K562 (cell line): ENCODE measurements around the gene ASS1. TPM values are rescaled to one million over a fixed set of nuclear protein-coding genes. Genes with fewer than 3 reads are reported as not detected.

Experiments used
- ATAC-seq: fragments of 200-7000 bp; cut with Tn5 transposase; 3 replicates; pipeline ENCODE4 v1.9.1; 2020; ENCODE audit warnings: moderate library complexity
- BruUV-seq: library from RNA; stranded (reverse); fragments of 400-500 nt; replicated peaks from 2 replicates; lab custom pipeline; 2021; lab: Mats Ljungman, UMichigan
- CTCF ChIA-PET: fragments of 300-600 bp; formaldehyde crosslinking; extraction: SDS; loops from one replicate; lab custom pipeline; 2021; ENCODE audit warnings: low intra/inter-chr PET ratio; lab: Yijun Ruan, JAX
- POLR2A ChIA-PET: fragments of 300-600, 350-650 bp; sonication (Branson Sonifier 250); formaldehyde crosslinking; extraction: SDS; loops from one replicate; lab custom pipeline; 2021; ENCODE audit warnings: antibody characterized with exemption, inconsistent platforms; lab: Yijun Ruan, JAX
- DNase-seq, 4 experiments: peaks; one replicate each; pipeline versions ENCODE4 v3.0.0 to v3.0.0-alpha.2; 2011 to 2018; ENCODE audit warnings: low spot score in 3 of 4, mixed read lengths in 3 of 4; ENCODE audit errors: extremely low read depth in 1 of 4
- FAIRE-seq: peaks from 2 replicates; lab custom pipeline; 2011; peaks lifted over from hg19 to GRCh38; lab: Jason Lieb, UNC
- H2AFZ ChIP-seq: 2 replicates; pipeline ENCODE4 v1.6.0; 2011; ENCODE audit warnings: low read depth, low read length, control low read depth, inconsistent platforms
- H3K27ac ChIP-seq: fragments of 200-600 bp; 3 replicates; pipeline ENCODE4 v1.8.0; 2011; ENCODE audit warnings: low read depth, mild to moderate bottlenecking, control low read depth, inconsistent platforms, low read length, moderate library complexity, mixed read lengths; ENCODE audit errors: extremely low read depth
- H3K27me3 ChIP-seq, 2 experiments: fragments of 300-600 bp in 1 of 2; 2 replicates in 1 of 2; 3 replicates in 1 of 2; pipeline versions ENCODE4 v1.6.0 to v1.8.0; 2011; ENCODE audit warnings: inconsistent platforms in 2 of 2, low read length in 2 of 2, mild to moderate bottlenecking in 1 of 2, mixed read lengths in 1 of 2, moderate library complexity in 1 of 2; ENCODE audit not compliant: control insufficient read depth in 2 of 2, insufficient read depth in 2 of 2
- H3K36me3 ChIP-seq: fragments of 300-600 bp; 3 replicates; pipeline ENCODE4 v1.8.0; 2011; ENCODE audit warnings: mild to moderate bottlenecking, low read length, inconsistent platforms; ENCODE audit not compliant: control insufficient read depth, insufficient read depth
- H3K4me1 ChIP-seq, 2 experiments: fragments of 200-600 bp in 1 of 2; replicated peaks in 1 of 2; 2 replicates in 1 of 2; 3 replicates in 1 of 2; pipeline versions ENCODE4 v1.5.1 to v1.8.0; 2011; ENCODE audit warnings: inconsistent platforms in 2 of 2, low read length in 2 of 2, mild to moderate bottlenecking in 1 of 2, mixed read lengths in 1 of 2, moderate library complexity in 1 of 2; ENCODE audit not compliant: control insufficient read depth in 2 of 2, insufficient read depth in 2 of 2
- H3K4me2 ChIP-seq: 2 replicates; pipeline ENCODE4 v1.6.1; 2011; ENCODE audit warnings: low read length, control low read depth, inconsistent platforms, mixed read lengths; ENCODE audit not compliant: insufficient read depth
- H3K4me3 ChIP-seq: fragments of 200-600 bp; sonication (generic), shearing (Covaris generic); 2 replicates; pipeline ENCODE4 v1.5.1; 2016; ENCODE audit warnings: control low read depth, inconsistent platforms
- H3K79me2 ChIP-seq: fragments of 200-600 bp; 3 replicates; pipeline ENCODE4 v1.8.0; 2011; ENCODE audit warnings: low read length, inconsistent platforms; ENCODE audit not compliant: control insufficient read depth, insufficient read depth
- H3K9ac ChIP-seq, 2 experiments: 2 replicates each; pipeline versions ENCODE4 v1.6.0 to v1.6.1; 2011; ENCODE audit warnings: low read depth in 2 of 2, low read length in 2 of 2, control low read depth in 1 of 2, inconsistent platforms in 1 of 2, mild to moderate bottlenecking in 1 of 2, mixed read lengths in 1 of 2; ENCODE audit not compliant: insufficient read depth in 1 of 2
- H3K9me1 ChIP-seq: one replicate; pipeline ENCODE4 v1.6.0; 2011; ENCODE audit warnings: inconsistent platforms, mild to moderate bottlenecking, low read length, moderate library complexity; ENCODE audit not compliant: control insufficient read depth, insufficient read depth
- H3K9me3 ChIP-seq: replicated peaks from 2 replicates; pipeline ENCODE4 v1.5.1; 2011; ENCODE audit warnings: low read depth, low read length, inconsistent platforms; ENCODE audit not compliant: control insufficient read depth, insufficient read depth
- H4K20me1 ChIP-seq: replicated peaks from 2 replicates; pipeline ENCODE4 v1.6.1; 2011; ENCODE audit warnings: low read length, inconsistent platforms, mixed read lengths; ENCODE audit not compliant: control insufficient read depth, insufficient read depth
- CEBPB ChIP-seq: fragments of 450-650 bp; IDR thresholded peaks from 2 replicates; pipeline ENCODE4 v1.6.1; 2016; ENCODE audit warnings: missing genetic modification characterization, missing compliant biosample characterization
- EP400 ChIP-seq: fragments of 450-650 bp; IDR thresholded peaks from 2 replicates; pipeline ENCODE4 v1.6.1; 2017; ENCODE audit warnings: antibody characterized with exemption, mild to moderate bottlenecking, moderate library complexity
- RCOR1 ChIP-seq, 2 experiments: IDR thresholded peaks; 2 replicates each; pipeline ENCODE4 v1.6.1; 2012; ENCODE audit warnings: low read depth in 2 of 2, low read length in 2 of 2, borderline replicate concordance in 1 of 2, improper control_type of control experiment in 1 of 2
- SMARCA5 ChIP-seq: fragments of 450-650 bp; IDR thresholded peaks from 2 replicates; pipeline ENCODE4 v1.6.1; 2016
- SP2 ChIP-seq: IDR thresholded peaks from 2 replicates; pipeline ENCODE4 v1.6.1; 2011; ENCODE audit warnings: mild to moderate bottlenecking, low read depth, low read length, moderate library complexity; ENCODE audit not compliant: poor library complexity, severe bottlenecking; ENCODE audit errors: extremely low read depth
- STAT5A ChIP-seq: IDR thresholded peaks from 2 replicates; pipeline ENCODE4 v1.6.1; 2012; ENCODE audit warnings: low read length, inconsistent platforms, borderline replicate concordance
- ZFP1 ChIP-seq: fragments of 450-650 bp; formaldehyde crosslinking; IDR thresholded peaks from 2 replicates; pipeline ENCODE4 v1.4.0; 2020; ENCODE audit warnings: mild to moderate bottlenecking, mixed read lengths
- ZKSCAN8 ChIP-seq: fragments of 200-800 bp; sonication (Bioruptor generic); IDR thresholded peaks from 2 replicates; pipeline ENCODE4 v1.6.1; 2016; ENCODE audit warnings: missing genetic modification characterization, missing compliant biosample characterization
- WGBS: fragments of 100-300 bp; shearing (Covaris generic); methylation state at CpG from one replicate; pipeline ENCODE4 v1.1.6; 2016; ENCODE audit warnings: low coverage, mixed read lengths; ENCODE audit not compliant: insufficient coverage; ENCODE audit errors: missing lambda C conversion rate; 5-methylcytosine and 5-hydroxymethylcytosine counted together
- in situ Hi-C: fragments of 300-500 bp; cut with MboI; formaldehyde crosslinking; loops from 4 replicates; pipeline ENCODE4 v1.15.0; 2018; ENCODE audit warnings: inconsistent platforms, mixed read lengths
- intact Hi-C: fragments of 100-400 bp; cut with micrococcal nuclease; formaldehyde crosslinking; loops from 2 replicates; pipeline ENCODE4 v1.14.2; 2022
- polyA plus RNA-seq, 8 experiments: library from polyadenylated mRNA; depleted of rRNA in 4 of 8; stranded (reverse) in 5 of 8; unstranded in 3 of 8; fragments of >200 nt; fragmentation: Nextera tagmentation in 2 of 8; fragmentation: Illumina TruSeq in 1 of 8; extraction: Ambion mirVana in 2 of 8; extraction: Trizol in 1 of 8; gene quantifications; 2 replicates each; pipeline versions ENCODE4 v1.2.1 to v1.2.3, GENCODE V29; 2011 to 2014; ENCODE audit warnings: inconsistent platforms in 1 of 8, missing spikeins in 1 of 8
- total RNA-seq, 7 experiments: library from RNA; depleted of rRNA in 6 of 7; stranded (reverse); fragments of >200 nt in 6 of 7; fragmentation: Illumina TruSeq in 2 of 7; extraction: Trizol in 2 of 7; gene quantifications; 2 replicates each; pipeline versions ENCODE4 v1.2.1 to v1.2.3, GENCODE V29; 2011 to 2021; ENCODE audit warnings: low replicate concordance in 1 of 7
- TF ChIP-seq, protein P1 (sequence below): fragments of 250-450 bp; sonication (Bioruptor Pico); IDR thresholded peaks from 2 replicates; pipeline ENCODE4 v1.8.0; 2022; ENCODE audit warnings: moderate library complexity, mild to moderate bottlenecking, inconsistent platforms

ASS1 gene
- total and polyA plus RNA-seq, 9 of the 15 experiments (the other 6 are each of a cell fraction or from before 2014, with no cell fraction given), result 1.5 to 5.7 (median 3.7) TPM

DNA sequence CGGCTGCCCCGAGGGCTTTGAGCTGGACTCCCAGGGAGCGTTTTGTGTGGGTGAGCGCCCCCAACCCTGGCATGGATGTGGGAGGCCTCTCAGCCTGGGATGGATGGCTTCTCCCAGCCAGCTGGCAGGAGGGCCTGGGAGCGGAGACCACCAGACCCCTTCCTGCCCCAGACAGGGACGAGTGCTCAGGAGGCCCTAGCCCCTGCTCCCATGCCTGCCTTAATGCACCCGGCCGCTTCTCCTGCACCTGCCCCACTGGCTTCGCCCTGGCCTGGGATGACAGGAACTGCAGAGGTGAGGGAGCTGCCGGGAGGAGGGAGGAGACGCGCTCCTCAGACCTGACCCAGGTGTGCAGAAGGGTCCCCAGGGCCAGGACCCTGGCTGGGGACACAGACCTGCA is 17.4 kb upstream of the ASS1 start:
- intact Hi-C loops, result no loop called here
- no peaks in the 10 kb centered on the region for H3K79me2 ChIP-seq
- H3K4me1 ChIP-seq, result peaks cover 0 to 35% of the 10 kb centered on the region in 2 experiments; a peak in 2 of 5 replicates
- peaks cover 3% of the 10 kb centered on the region; the same call in 1 of the 2 replicates for H3K9me3 ChIP-seq
- peak overlapping the region in 1 of 2 experiments; percentile 26; a peak in 1 of 4 replicates for H3K9ac ChIP-seq
- DNase-seq, result no peak
- FAIRE-seq, result no peak
- H3K9me1 ChIP-seq, result no peaks in the 10 kb centered on the region
- CTCF ChIA-PET, result no interaction called here
- no peak overlapping the region for H3K4me2 ChIP-seq
- TF ChIP-seq, protein P1, sequence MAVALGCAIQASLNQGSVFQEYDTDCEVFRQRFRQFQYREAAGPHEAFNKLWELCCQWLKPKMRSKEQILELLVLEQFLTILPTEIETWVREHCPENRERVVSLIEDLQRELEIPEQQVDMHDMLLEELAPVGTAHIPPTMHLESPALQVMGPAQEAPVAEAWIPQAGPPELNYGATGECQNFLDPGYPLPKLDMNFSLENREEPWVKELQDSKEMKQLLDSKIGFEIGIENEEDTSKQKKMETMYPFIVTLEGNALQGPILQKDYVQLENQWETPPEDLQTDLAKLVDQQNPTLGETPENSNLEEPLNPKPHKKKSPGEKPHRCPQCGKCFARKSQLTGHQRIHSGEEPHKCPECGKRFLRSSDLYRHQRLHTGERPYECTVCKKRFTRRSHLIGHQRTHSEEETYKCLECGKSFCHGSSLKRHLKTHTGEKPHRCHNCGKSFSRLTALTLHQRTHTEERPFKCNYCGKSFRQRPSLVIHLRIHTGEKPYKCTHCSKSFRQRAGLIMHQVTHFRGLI (CRISPR knock-in tag), result no peak
- ATAC-seq, result no peak
- H3K27ac ChIP-seq, result no peak overlapping the region
- in situ Hi-C loops, result loop anchor here (10.0 kb wide), 1 partner anchor 763 kb away; the partner anchor contains the start of gene PRRX2
- POLR2A ChIA-PET, result interaction anchor here (0.6 kb wide), 2 partner anchors 24 to 64 kb away, joined by 3 read pairs; no protein-coding TSS in a partner anchor
- BruUV-seq, result no TSS peak
- no peaks in the 10 kb centered on the region for H3K36me3 ChIP-seq
- 3% methylated on average over 12 of the region's 12 CpGs for WGBS
- H4K20me1 ChIP-seq, result no peaks in the 10 kb centered on the region; the same call in 1 of the 2 replicates
- peaks cover 42 to 89% of the 10 kb centered on the region in 2 experiments; a peak in 4 of 5 replicates for H3K27me3 ChIP-seq
- no peak overlapping the region for H3K4me3 ChIP-seq
- H2AFZ ChIP-seq, result no peak overlapping the region

DNA sequence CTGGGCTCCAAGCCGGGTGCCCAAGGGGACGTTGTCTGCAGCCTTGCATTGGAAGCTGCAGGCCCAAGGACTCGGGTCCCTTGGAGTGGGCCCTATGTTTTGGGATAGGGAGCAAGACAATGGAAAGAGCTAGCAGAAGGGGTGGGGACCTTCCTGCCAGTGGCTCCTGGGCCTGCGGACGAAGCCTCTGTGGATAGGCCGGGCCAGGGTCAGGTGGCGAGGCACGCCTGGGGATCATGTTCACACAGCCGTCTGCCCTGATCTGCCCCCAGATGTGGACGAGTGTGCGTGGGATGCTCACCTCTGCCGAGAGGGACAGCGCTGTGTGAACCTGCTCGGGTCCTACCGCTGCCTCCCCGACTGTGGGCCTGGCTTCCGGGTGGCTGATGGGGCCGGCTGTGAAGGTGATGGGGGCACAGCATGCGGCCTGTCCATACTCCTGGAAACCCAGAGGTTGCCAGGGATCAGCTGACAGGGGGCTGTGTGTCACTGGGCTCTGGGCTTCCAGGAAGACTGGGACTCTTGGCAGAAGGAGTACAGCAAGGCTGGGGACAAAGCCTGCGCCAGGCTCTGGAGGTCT is 16.6 kb upstream of the ASS1 start:
- TF ChIP-seq CEBPB (tag) (no peak), SP2 (no peak), RCOR1 (IDR thresholded peaks at IDR 0.05; ENCODE audit: borderline replicate concordance in 1 of 2, low read depth in 2 of 2, low read length in 2 of 2) (no peak), ZKSCAN8 (CRISPR knock-in tag) (no peak), EP400 (no peak), ZFP1 (CRISPR knock-in tag) (no peak), SMARCA5 (no peak), STAT5A (no peak)
- FAIRE-seq, result no peak

More for the DNA sequence above, 16.6 kb upstream of the ASS1 start:
- Histone ChIP-seq H3K79me2 (no peaks in the 10 kb centered on the region), H3K27me3 (peaks cover 34 to 89% of the 10 kb centered on the region in 2 experiments; a peak in 4 of 5 replicates), H3K9me1 (no peaks in the 10 kb centered on the region), H3K4me1 (peaks cover 0 to 43% of the 10 kb centered on the region in 2 experiments; a peak in 2 of 5 replicates), H3K4me2 (no peak overlapping the region), H4K20me1 (no peaks in the 10 kb centered on the region; the same call in 1 of the 2 replicates), H3K9ac (no peak overlapping the region), H3K36me3 (no peaks in the 10 kb centered on the region), H3K9me3 (peaks cover 3% of the 10 kb centered on the region; the same call in 1 of the 2 replicates), H3K4me3 (no peak overlapping the region), H2AFZ (no peak overlapping the region), H3K27ac (no peak overlapping the region)
- intact Hi-C loops (no loop called here), in situ Hi-C loops (loop anchor here (10.0 kb wide), 1 partner anchor 763 kb away; the partner anchor contains the start of gene PRRX2)
- POLR2A ChIA-PET, result no interaction called here
- peak in 1 of 4 experiments; percentile 26 for DNase-seq
- peak; percentile 24; the same call in 1 of the 3 replicates for ATAC-seq
- WGBS, result 0% methylated on average over 19 of the region's 20 CpGs
- CTCF ChIA-PET, result no interaction called here
- BruUV-seq, result no TSS peak
